Inflammatory macrophage treated with lipopolysaccharide for 1 hour (primary cell): ENCODE data around the gene FBXW7.

Experiments used
- DNase-seq, 2 donors: peaks; one replicate each; pipeline ENCODE4 v3.0.0-alpha.2; 2020 to 2022

FBXW7 gene

DNA sequence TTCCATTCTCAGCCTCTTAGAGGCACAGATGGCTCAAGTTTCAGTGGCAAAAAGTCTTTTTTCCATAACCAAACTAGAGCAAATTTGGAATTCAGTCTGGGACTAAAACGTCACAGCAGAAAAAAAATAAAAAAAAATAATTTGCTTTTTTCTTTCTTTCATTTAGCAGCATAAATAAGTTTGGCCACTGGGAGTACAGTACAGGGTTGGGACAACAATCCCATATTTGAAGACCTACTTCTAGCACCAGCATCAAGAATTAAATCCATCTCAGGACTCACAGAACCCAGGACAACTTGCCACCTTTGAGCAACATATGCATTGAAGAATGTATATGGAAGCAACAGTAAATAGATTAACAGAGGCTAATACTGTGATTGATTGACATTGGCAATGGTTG is 214.0 kb downstream of the FBXW7 start:
- DNase-seq: no peak

DNA sequence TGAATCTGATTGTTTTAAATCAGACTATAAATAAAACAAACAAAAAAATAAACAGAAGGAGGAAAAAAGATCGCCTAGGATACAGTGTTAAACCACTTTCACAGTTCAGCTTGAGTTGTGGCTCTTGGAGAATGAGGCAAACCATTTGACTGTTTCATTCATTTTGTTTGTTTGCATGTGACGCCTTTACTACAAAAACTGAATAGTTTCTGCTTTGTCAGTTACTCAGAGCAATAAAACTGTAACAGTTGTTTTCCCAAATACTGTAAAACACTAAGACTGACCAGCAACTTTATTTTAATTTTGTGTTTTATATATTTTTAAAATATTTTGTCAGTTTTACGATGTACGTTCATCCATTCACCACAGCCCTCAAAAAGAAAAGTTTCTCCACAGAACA is 214.5 kb downstream of the FBXW7 start:
- DNase-seq: no peak

DNA sequence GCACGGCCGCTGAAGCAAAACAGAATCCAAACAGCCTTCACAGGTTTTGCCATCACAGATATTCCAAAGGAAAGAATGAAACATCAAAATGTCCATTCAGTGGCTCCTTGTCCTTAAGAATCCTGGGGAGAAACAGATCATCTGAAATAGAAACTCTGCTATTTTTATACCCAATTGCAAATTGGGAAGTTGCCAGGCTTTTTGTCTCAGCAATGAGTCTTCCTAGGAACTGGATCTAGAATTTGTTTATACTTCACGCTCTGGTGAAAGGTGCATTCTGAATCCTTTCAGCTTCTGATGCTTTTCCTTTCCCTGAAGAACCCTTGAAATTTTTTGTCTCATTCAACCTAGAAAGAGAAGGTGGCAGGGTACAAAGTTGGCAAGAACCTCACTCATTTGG is 218.9 kb downstream of the FBXW7 start:
- no peak for DNase-seq

DNA sequence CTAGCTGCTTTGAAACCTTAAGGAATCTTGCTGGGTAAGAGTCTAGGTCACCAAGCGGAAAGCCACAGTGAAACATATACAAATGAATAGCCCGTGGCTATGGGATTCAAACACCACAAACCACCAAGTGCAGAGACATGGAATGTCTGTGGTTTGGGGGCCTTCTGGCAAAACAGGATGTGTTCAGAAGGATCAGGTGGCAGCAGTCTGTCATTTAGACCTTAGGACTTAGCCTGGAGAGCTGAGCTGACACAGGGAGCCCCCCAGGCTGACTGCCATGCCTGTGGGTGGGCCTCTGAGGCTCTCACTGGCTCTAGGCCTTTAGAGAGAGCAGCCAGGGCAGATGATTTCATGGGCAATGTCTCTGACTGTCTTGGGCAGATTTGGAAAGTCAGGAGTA is 225.6 kb downstream of the FBXW7 start:
- no peak for DNase-seq

DNA sequence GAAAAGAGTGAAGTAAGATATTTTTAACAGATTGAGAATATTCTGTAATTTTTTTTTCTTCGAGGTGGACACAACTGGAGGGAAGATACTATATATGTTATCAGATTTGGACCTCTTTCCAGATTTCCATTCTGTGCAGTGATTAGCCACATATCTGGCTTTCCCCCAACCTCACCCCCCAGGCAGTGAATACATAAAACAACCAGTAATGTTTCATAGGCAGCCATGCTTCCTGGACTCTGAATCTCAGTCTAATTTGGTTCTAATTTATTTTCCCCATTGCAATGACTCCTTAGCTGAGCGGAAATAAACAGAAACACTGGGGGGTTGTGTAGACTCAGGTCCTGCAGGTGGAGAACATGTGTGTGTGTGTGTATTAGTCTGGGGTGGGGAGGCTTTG is 226.5 kb downstream of the FBXW7 start:
- no peak for DNase-seq

DNA sequence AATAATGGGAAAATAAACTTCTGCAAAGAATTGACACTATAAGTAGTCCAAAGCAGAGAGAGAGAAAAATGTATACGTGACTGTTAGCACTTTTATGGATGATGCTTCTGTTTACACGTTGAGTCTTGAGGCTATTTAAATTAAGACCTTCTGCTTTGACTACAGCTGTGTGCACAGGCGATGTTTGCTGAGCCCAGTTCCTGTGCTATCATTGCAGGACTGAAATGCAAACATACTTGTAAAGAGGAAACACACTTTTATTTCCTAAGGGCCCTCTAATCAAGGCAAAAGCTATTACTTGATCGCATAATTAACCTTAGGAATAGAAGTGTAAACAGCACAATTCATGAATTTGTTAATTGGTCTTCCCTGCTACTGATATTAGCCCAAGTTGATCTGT is 226.9 kb downstream of the FBXW7 start:
- no peak for DNase-seq

DNA sequence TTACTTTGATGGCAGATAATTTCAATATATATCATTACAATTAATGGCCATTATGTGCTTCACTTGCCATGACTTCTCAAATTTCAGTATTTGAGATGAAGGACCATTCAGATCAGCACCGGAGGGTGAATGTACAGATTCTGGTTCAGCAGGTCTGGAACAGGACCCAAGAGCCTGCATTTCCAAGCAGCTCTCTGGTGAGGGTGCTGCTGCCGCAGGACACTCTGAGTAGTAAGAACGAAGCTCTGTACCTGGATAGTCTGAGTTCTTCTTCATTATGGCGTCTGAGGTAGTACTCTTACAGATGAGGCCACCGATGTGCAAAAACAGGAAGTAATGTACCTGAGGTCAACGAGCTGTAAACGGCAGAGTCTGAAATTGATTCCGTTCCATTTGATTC is 228.2 kb downstream of the FBXW7 start:
- no peak for DNase-seq

DNA sequence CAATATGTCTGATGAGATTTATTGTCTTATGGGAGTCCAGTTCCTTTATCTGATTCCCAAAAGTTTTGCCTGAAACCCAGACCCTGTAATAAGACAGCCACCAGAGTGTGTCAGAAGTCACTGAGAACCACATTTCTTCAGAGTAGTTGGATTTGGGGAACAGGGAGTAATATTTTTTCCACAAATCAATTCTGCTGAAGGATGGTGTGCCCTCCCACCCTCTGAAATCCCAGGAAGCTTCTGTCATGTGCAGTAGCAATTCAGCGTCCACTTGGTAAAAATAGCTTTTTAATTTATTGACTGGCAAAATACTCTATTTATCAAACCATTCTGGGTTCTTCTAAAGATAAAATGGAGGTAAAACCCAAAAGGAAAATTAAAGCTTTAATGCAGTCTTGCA is 229.4 kb downstream of the FBXW7 start:
- DNase-seq: no peak

DNA sequence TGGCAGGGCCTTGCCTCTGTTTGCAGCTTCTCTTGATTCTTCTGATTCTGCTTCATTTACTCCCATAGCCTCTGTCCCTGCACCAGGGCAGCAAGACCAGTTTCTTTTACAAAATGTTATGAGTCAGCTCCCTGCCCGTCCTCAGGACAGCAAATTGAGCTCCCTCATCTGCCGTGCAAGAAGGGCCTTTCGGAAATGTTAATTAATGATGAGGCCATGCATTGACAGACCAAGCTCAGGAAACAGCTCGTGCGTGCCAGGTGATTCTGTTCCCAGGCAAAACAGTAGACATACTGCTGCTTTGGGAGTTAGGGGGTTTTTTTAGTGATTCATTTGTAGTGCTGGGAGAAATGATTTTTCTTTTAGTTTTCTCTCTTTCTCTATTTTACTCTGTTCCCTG is 231.7 kb downstream of the FBXW7 start:
- DNase-seq: no peak

DNA sequence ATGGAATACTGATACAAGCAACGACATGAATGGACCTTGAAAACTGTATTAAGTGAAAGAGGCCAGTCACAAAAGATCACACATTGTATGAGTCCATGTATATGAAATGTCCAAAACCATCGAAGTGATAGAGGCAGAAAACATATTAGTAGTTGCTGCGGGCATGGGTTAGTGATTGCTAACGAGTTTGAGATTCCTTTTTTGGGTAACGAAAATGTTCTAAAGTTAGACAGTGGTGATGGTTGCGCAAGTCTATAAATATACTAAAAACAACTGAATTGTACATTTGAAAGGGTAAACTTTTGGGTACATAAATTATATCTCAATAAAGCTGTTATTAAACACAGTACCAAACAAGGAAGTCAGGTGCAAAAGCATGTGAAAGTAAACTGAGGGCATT is 234.5 kb downstream of the FBXW7 start:
- DNase-seq: no peak

DNA sequence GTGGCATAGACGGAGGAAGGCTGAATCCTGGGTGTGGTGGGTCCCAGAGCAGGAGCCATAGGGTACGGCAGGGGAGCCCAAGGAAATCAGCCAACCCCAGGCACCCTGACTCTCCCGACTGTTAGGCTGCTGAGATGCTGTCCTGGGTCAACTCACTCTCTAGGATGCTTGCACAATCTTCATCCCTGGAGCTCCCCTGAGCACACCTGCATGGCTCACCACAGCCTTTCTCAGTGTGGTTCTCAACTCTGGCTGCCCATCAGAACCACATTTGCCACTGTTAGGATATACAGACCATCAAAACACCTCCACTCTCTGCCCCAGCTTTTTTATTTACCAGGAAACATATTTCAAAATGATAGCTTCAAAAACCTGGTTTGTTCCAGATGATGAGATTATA is 236.3 kb downstream of the FBXW7 start:
- no peak for DNase-seq

DNA sequence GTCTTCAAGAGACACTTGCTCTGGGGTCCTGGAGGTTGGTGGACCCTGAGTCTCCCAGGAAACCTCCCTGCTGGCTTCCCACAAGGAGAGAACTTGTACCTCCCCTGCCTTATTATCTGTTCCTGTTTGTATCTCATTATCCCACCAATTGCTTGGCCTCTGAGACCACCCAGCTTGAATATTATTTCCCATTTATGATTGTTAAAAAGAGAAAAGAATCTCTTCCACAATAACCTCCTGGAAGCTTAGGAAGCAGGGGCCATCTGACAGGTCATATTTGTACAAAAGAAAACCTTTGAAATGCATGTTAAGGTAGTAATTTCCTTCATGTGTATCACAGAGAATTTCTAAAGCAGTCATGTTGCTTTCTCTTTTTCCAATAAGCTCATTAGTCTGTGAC is 239.5 kb downstream of the FBXW7 start:
- DNase-seq: no peak

DNA sequence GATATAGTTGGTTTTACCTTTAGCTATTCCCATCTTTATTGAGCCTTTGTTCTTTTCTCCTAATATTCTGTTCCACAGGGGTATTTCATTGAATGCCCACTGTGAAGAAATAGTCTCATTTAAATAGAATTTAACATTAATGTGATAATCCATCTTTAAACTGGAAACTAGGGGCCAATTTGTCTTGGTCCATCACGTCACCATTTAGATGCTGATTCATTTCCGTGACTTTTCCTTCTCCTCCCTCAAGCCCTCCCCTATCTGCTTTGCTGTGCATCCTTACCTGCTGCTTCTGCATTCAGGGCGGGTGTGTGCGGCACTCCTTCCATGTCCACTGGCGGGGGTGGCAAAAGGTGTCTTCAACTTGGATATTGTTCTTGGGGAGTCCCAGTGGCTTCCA is 241.1 kb downstream of the FBXW7 start:
- DNase-seq: no peak

DNA sequence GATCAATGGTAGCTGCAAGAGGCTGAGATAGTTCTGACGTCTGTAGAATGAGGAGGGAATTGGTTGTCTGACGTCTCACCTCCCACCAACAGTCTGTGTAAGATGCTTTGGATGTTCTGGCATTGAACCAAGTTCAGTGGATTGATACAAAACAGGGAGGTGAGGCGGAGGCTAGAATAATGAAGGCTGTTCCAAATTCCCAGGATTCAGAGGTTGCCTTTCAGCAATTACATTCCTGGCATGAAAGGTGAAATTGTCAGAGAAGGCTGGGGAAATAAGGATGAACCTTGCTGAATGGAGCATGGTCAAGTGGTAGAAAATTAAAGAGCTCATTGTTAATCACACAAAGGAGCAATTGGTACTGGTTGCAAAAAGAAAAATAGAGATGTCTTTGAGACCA is 241.6 kb downstream of the FBXW7 start:
- no peak for DNase-seq

DNA sequence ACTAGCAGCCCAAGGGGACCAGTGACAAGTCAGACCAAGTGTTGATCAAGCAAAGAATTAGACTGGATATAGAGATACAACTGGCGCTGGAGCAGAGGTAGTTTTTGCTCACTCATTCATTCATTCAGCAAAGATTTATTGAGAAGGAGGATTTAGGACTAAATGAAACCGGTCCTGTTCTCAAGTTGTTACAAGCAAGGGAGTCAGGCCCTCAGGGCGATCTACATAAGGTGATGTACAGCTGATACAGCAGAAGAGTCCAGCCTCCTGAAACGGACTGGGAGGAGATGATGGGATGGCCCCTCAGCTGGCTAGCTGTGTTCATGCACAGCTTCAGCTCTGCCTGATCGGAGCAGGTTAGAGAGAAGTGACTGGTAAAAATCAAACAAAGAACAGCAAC is 242.4 kb downstream of the FBXW7 start:
- DNase-seq: no peak

DNA sequence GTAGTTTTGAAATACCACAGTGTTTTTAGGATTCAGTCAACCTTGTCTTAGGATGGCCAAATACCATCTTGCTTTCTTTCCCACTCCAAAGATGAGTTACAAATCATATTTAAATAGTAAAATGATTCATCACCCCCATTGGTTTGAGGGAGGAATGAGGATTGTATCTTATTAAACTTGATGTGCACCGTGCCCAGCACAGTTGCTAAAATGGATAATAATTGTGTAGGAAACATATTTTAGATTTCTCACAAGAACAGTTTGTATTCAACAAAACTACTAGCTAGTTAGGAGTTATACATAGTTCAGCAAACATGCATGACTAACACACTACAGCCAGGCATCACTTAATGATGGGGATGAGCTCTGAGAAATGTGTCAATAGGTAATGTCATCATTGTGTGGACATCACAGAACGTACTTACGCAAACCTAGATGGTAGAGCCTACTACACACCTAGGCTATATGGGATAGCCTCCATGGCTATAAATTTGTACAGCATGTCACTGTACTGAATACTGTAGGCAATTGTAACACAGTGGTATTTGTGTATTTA is 245.4 kb downstream of the FBXW7 start:
- no peak for DNase-seq

DNA sequence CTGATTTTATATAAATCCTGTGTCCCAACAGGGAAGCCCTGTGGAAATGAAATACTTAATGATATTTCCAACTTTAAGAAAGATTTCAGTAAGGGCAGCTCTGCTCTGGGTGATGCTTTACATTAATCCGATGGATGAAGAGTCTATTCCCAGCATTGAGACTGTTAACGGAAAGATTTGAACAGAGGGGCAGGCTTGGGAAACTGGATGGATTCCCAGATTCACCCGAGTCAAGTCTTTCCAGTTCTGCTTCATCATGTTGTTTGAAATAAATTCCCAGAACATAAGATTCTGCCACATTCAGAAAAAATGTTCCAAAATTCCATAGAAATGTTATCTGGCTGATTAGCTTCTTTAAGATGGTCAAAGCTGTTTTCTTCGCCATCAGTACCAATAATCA is 246.0 kb downstream of the FBXW7 start:
- no peak for DNase-seq

DNA sequence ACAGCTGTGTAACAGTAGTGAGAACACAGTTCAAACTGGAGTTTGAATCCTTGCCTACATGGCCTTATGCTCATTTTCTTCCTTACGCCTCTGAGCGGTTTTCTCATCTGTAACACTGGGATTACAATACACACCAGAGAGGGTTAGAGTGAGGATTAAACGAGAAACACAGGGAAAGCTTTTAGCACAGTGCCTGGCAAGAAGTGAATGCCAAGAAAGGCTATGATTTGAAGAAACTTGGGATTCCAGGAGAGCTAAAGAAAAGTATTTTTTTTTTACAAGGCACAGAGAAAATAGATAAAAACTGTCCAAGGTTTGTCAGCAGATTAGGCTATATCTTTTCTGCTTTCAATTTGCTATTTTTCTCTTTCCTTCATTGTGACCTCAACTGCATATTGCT is 246.4 kb downstream of the FBXW7 start:
- DNase-seq: no peak

DNA sequence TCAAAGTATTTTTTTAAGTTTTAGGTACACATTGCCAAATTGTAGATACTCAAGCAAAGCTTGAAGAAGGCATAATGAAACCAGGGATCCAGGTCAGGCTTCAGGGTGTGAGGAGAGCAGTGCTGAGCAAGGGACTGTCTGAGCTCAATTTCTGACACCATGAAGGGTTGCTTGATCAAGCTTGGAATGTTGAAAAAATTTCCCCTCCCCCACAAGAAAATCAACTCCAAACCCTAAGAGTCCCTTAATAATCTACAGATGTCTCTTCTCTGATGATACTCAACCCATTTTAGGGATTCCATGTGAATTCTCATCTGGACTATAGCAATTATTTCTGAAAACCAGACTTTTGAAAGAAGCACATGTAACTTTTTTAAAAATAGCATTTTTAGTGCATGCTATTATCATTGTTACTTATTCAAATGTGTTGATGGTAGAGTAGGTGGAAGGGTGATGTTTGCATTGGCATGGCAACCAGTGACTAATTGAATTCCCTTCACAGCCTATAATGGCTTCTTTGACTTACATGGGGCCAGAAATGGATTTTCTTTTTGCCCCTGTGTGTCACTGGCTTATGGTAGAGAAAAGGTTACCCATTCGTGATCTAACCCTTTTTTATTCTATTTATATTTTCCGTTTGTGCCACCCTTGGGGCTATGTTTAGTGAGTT is 252.0 kb downstream of the FBXW7 start:
- DNase-seq: no peak

DNA sequence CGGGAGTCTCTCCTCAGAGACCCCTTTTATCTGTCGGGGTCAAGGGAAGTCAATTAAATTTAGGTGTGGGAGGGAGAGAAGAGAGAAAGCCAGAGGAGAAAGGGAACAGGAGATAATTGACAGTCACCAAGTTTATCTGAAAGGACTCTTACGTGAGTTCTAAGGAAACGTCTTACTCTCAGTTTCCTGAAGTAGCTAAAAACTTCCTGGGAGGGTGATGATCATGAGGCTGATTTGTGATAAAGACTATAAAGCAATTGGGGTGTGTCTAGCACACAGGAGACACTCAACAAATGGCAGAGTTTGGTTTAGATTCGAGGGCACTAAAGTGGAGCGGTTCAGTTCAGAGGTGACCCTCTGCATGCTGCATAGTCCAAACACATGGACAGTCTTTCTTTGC is 254.1 kb downstream of the FBXW7 start:
- DNase-seq: no peak

DNA sequence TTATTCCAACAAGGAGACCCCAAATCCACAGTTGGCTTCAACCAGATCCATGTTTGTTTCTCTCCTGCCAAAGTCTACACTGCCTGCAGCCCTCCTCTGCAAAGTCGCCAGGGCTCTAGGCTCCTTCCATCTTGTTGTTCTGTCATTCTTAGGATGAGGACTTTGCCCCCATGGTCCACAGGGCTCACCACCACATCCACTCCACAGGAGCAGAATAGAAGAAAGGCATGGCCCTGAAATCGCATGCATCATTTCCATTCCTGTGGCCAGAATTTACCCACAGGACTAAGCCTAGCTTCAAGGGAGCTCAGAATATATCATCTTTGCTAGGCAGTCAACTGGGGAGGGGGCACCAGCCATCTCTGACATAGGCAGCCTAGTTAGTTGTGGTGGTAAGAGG is 254.7 kb downstream of the FBXW7 start:
- DNase-seq: no peak

DNA sequence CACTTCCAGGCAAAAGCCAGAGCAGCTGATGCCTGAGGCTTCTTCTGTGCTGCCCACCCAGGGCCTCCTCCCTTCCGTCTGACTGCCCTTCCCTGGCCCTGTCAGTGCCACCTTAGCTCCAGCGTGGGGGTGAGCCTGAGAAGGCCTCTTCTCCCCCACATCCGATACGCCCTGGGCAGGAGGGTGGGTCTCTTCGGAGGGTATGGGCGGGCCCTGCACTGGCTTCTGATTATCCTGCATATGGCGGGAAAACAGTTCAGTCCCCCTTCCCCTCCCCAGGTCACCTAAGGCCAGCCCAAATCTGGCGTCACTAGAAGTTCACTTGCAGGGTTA is 256.7 kb downstream of the FBXW7 start:
- DNase-seq: no peak

DNA sequence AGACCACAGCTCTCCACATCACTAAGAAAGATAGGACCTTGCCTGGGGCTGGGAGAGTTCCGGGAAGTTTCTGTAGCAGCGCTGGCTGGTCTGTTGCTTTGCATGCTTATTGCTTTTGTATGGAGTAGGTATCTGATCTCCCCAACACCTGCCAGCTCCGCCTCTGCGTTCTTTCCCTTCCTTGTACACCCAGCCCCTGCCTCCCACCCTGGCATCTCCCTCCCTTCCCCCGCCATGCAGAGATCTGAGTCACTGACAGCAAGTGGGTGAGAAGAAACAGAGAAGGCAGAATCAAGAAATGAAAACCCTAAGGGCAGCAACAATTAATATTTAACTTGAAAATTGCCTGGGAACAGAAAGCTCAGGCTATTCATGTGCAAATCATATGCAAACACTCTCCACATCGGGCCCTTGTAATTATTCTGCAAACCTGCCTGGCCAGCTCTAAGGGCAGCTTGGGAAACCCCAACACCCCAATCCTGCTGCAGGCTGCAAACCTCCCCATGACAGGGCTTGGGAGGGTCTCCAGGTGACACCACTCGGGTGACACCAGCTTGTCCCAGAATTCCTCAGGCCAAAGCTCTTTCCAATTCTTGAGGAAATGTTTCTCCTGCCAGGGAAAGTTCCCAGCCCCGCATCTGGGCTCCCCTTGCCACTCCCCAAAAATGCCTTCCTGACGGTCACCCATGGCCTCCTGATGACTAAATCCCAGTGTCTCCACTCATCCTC is 257.2 kb downstream of the FBXW7 start:
- DNase-seq: no peak

DNA sequence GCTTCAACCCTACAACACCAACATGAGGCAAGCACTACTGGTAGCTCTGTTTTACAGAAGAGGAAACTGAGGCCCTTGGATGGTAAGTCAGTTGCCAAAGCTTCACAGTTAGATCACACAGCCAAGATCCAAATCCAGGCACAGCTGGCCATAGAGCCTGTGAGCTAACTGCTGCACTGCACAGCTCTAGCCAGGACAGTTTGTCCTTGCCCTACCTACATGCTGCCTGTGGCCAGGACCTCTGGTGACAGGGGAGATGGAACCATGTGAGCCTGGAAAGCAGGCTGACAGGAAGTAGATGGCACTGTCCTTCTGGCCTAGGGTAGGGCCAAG is 257.8 kb downstream of the FBXW7 start:
- no peak for DNase-seq

DNA sequence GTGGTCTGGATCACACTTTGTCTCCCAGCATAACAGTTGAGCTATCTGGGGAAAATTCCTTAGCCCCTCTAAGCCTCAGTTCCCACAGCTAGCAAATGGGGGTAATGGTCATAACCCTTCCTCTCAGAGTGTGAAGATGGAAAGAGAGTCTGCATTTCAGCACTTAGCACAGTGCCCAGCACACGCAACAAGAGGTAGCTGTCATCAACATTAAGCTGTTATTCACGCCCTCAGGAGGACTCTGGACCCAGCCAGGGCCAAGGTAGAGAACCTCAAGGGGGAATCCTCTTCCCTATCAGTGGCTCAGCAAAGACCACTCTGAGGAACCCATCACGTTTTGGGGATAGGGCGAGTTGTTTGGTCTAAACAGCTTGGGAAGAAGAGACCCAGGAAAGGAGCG is 258.6 kb downstream of the FBXW7 start:
- no peak for DNase-seq
